AG09309 (cell line): ENCODE results near the gene MTHFSD.

ENCODE experiments used
- DNase-seq: peaks from one replicate; pipeline ENCODE4 v3.0.0-alpha.2; 2010; ENCODE audit warnings: low read depth
- H3K4me3 ChIP-seq: 2 replicates; pipeline ENCODE4 v1.5.1; 2011; ENCODE audit warnings: mild to moderate bottlenecking, low read depth, low read length, moderate library complexity; ENCODE audit not compliant: control insufficient read depth
- CTCF ChIP-seq: IDR thresholded peaks from 2 replicates; pipeline ENCODE4 v1.5.1; 2011; ENCODE audit warnings: mild to moderate bottlenecking, low read depth, low read length, inconsistent platforms; ENCODE audit not compliant: insufficient read depth, control insufficient read depth; ENCODE audit errors: missing control alignments

Gene MTHFSD

GRCh38 chr16:86558355-86559193 is 3.5 kb upstream of the MTHFSD start:
- no peak for TF ChIP-seq CTCF
- H3K4me3 ChIP-seq = no peak overlapping the region
- DNase-seq = no peak

- no peak overlapping the region for H3K4me3 ChIP-seq
- no peak for TF ChIP-seq CTCF
- no peak for DNase-seq
Measured at GRCh38 chr16:86557587-86557986, 2.6 kb upstream of the MTHFSD start.

GRCh38 chr16:86556576-86556975 is 1.5 kb upstream of the MTHFSD start:
- no peak for TF ChIP-seq CTCF
- no peak for DNase-seq
- no peak overlapping the region for H3K4me3 ChIP-seq

GRCh38 chr16:86555704-86556075 is 655 bp upstream of the MTHFSD start:
- TF ChIP-seq CTCF = no peak
- H3K4me3 ChIP-seq = peak overlapping the region; percentile 91
- DNase-seq = no peak

GRCh38 chr16:86554599-86554916 is 477 bp downstream of the MTHFSD start:
- no peak for DNase-seq
- TF ChIP-seq CTCF = no peak
- H3K4me3 ChIP-seq = peak overlapping the region; percentile 91

GRCh38 chr16:86553356-86553755 is 1.7 kb downstream of the MTHFSD start:
- no peak overlapping the region for H3K4me3 ChIP-seq
- no peak for DNase-seq
- TF ChIP-seq CTCF = no peak
